Measurements from ENCODE around the gene SPARC.

GRCh38 chr5:151678713-151679112 lies 8.0 kb downstream of the SPARC start:
- TF ChIP-seq, protein P1, sequence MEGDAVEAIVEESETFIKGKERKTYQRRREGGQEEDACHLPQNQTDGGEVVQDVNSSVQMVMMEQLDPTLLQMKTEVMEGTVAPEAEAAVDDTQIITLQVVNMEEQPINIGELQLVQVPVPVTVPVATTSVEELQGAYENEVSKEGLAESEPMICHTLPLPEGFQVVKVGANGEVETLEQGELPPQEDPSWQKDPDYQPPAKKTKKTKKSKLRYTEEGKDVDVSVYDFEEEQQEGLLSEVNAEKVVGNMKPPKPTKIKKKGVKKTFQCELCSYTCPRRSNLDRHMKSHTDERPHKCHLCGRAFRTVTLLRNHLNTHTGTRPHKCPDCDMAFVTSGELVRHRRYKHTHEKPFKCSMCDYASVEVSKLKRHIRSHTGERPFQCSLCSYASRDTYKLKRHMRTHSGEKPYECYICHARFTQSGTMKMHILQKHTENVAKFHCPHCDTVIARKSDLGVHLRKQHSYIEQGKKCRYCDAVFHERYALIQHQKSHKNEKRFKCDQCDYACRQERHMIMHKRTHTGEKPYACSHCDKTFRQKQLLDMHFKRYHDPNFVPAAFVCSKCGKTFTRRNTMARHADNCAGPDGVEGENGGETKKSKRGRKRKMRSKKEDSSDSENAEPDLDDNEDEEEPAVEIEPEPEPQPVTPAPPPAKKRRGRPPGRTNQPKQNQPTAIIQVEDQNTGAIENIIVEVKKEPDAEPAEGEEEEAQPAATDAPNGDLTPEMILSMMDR (IDR thresholded peaks at IDR 0.05): no peak
- TF ChIP-seq POLR2A (IDR thresholded peaks at IDR 0.05): no peak

Measured in body of pancreas (tissue), 4 donors.